Erythroblast (primary cell): Measurements from ENCODE around the gene SLC35F4.

Experiments used
- GATA1 ChIP-seq: IDR thresholded peaks from 2 replicates; pipeline ENCODE4 v1.6.1; 2011; ENCODE audit warnings: low read depth, mild to moderate bottlenecking, control low read depth, low read length, moderate library complexity
- POLR2A ChIP-seq: IDR thresholded peaks from 2 replicates; pipeline ENCODE4 v1.6.1; 2011; ENCODE audit warnings: mild to moderate bottlenecking, low read length

DNA sequence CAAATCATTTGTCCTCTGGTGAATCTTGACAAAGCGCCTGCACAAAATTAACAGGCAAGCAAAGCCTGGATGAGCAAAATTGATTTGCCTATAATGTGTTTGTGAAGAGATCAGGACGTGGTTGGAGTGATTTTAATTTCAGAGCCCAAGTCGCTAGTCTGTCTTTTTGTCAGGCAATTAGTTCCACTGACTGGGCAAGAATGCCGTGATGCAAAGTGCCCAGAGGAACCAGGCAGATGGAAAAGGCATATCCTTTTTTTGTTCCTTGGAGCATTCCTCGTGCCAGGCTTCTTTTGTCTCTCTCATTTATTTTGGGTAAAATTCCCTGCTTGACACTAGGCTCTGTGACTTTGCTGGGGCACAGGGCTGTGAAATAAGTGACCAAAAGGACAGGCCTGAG lies 306.3 kb downstream of the SLC35F4 start:
- TF ChIP-seq POLR2A (no peak), GATA1 (no peak)
